Measurements from ENCODE around the gene ADSS1. TPM values are rescaled to one million over a fixed set of nuclear protein-coding genes. Genes with fewer than 3 reads are reported as not detected.

ADSS1 gene
- total RNA-seq, 1 donor from 2014 or later: 20.7 TPM

GRCh38 chr14:104687601-104688504, 36.2 kb upstream of the ADSS1 start:
- peak; percentile 81 for DNase-seq (ENCODE audit: low spot score)

GRCh38 chr14:104688505-104689108, 35.4 kb upstream of the ADSS1 start:
- peak; percentile 43 for DNase-seq (ENCODE audit: low spot score)

- peak; percentile 69 for DNase-seq (ENCODE audit: low spot score)
Measured at GRCh38 chr14:104689109-104689880, 34.7 kb upstream of the ADSS1 start, which contains the start of gene INF2. TSS of gene INF2 (plus strand) at chr14:104689618. CDS start at chr14:104701366, 11,748 bp downstream.

GRCh38 chr14:104689881-104690711, 33.9 kb upstream of the ADSS1 start:
- no peak for DNase-seq (ENCODE audit: low spot score)

GRCh38 chr14:104690861-104691455, 33.1 kb upstream of the ADSS1 start:
- no peak for DNase-seq (ENCODE audit: low spot score)

- DNase-seq (ENCODE audit: low spot score): no peak
Measured at GRCh38 chr14:104691546-104692260, 32.3 kb upstream of the ADSS1 start.

GRCh38 chr14:104692261-104692938, 31.6 kb upstream of the ADSS1 start:
- no peak for DNase-seq (ENCODE audit: low spot score)

- no peak for DNase-seq (ENCODE audit: low spot score)
Measured at GRCh38 chr14:104692939-104693315, 31.1 kb upstream of the ADSS1 start.

- DNase-seq (ENCODE audit: low spot score): no peak
Measured at GRCh38 chr14:104693482-104694431, 30.3 kb upstream of the ADSS1 start.

GRCh38 chr14:104694475-104694950, 29.5 kb upstream of the ADSS1 start:
- no peak for DNase-seq (ENCODE audit: low spot score)

GRCh38 chr14:104694991-104695659, 28.9 kb upstream of the ADSS1 start:
- DNase-seq (ENCODE audit: low spot score): no peak

- DNase-seq (ENCODE audit: low spot score): no peak
Measured at GRCh38 chr14:104695660-104696000, 28.4 kb upstream of the ADSS1 start.

GRCh38 chr14:104696671-104697316, 27.2 kb upstream of the ADSS1 start:
- DNase-seq (ENCODE audit: low spot score): no peak

GRCh38 chr14:104697317-104697703, 26.7 kb upstream of the ADSS1 start:
- no peak for DNase-seq (ENCODE audit: low spot score)

- peak; percentile 44 for DNase-seq (ENCODE audit: low spot score)
Measured at GRCh38 chr14:104697892-104698583, 26.0 kb upstream of the ADSS1 start.

GRCh38 chr14:104698688-104699425, 25.2 kb upstream of the ADSS1 start:
- no peak for DNase-seq (ENCODE audit: low spot score)

All from umbilical cord (tissue), 2 donors.